ENCODE results near the gene BBS9. TPM values are rescaled to one million over a fixed set of nuclear protein-coding genes. Genes with fewer than 3 reads are reported as not detected.

Gene BBS9
- total RNA-seq, 1 donor from 2014 or later = 40.5 TPM

DNA sequence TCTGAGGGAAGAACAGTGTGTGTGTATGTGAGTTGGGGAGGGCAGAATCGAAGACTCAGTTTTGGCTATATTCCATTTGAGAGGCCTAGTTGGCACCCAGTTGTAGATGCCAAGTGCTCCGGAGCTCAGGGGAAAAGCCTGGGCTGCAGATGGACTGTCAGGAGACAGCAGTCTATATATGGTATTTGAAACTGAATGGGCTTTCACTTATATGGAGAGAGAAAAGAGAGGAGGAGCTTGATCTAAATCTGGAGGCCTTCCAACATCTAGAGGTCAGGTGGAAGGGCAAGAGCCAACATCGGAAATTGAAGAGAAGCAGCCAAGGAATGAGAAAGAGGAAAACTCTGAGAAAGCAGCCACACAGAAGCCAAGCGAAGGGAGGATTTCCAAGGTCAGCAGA lies 425.2 kb downstream of the BBS9 start:
- no peak for DNase-seq

DNA sequence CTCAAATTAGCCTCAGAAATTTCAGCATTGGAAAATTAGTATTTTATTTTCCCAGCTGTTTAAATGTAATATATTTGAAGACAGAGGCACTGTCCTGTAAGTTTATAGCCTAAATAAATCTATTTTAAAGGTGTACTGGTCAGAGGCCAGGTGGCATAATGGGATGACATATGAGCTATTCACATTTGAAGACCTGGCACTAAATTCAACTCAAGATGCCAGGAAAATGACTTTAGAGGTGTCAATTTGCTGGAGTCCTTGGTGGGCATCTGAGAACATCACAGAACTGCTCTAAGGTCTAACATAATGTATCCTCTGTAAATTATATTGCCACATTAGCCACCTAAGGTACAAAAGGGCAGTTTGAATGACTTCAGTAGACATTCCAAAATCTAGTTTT lies 427.1 kb downstream of the BBS9 start:
- no peak for DNase-seq

DNA sequence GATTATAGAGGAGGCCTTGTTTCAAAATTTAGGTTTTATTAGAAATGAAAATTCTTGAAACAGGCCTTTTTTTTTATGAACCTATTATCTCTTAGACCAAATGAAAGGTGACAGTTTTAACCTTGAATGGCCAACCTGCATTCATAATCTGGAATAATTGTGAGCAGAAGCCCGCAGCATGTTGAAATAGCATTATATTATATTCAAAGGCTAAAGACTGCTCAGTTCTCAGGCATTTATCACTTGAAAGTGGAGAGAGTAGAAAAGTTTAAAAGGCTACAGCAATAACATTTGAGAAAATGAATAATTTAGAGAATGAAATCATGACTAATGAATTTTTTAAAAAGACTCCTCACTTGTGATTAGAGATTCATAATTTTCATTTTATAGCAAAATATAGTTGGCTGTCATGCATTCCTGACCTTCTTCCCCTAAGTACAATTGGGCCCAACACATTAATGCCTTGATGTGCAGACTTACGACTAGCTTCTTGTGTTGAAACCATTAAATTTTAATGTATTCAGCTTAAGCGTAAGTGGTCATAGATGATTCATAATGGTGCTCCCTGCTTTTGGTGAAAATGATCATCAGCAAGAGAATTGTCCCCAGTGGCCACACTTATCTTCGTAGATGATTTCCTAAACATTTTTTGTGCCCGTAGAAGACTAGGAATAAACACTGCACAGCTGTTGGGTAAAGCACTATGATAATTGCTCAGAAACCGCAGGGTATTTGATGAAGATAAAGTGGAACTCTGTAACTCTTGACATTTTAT lies 429.4 kb downstream of the BBS9 start:
- no peak for DNase-seq

DNA sequence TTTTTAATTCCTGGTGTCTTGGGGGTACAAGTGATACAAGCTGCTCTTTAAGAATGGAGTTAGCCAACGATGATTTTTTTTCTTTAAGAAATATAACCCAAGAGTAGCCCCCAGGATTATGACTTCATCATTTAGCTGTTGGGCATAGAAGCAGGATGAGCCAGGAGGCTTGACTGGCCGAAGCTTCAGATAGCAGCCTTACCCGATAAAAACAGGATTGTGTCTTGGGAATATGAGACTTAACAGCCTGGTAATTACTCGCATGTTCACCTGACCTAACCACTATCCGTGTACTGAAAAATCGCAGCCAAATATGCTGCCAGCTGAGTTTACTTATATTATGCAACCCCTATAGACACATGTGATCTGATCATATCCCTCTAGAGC lies 430.0 kb downstream of the BBS9 start:
- DNase-seq = no peak

DNA sequence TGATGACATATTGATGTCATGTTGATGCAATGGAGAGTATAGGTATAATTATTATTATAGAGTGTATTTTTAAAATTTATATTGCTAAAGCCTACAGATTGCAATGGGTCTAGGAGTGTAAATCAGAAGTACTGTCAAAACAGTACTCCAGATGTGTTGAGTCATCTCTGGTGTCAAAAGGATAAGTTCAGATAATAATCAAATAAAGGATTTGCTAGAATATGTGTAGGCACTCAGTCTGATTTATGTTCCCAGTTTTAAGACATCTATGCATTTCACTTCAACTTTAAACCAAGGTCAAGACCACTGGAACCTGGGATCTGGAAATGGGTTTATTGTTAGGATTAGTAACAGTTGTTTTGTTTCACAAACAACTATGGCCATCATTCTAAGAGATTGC lies 433.6 kb downstream of the BBS9 start:
- no peak for DNase-seq

DNA sequence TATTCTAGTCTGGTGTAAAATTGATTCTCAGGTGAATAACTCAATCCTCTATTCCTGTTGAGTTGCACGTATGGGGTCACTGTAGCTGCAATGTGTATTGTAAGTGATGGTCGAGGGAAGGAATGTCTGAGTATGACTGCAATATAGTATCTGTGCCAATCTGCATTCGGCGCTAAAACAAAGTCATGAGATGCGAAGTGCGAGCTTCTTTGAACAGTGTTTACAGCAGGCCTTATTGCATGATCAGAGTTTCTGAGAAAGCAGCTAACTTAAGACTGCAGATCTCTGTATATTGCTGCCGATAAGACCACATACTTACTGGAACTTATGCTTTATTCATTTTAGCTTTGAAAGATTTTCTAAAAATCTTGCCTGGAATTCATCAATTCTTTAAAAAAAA lies 434.3 kb downstream of the BBS9 start:
- DNase-seq = no peak

DNA sequence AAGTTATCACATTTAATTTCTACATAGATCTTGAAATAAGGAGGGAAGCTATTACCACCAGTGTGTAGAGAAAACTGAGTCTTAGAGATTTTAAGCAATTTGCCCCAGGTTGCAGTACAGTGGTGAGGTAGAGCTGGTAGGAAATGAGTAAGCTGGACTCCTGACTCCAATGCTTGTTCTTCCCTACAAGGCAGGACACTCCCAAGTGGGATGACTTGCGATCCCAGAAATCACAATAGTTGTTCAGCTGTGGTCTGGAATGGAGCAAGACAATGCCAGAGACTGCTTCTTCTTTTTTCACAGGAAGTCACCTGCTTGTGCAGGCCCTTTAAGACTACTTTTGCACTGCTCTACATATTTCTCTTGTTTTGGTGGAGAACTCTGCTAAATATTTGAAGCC lies 448.8 kb downstream of the BBS9 start:
- no peak for DNase-seq

DNA sequence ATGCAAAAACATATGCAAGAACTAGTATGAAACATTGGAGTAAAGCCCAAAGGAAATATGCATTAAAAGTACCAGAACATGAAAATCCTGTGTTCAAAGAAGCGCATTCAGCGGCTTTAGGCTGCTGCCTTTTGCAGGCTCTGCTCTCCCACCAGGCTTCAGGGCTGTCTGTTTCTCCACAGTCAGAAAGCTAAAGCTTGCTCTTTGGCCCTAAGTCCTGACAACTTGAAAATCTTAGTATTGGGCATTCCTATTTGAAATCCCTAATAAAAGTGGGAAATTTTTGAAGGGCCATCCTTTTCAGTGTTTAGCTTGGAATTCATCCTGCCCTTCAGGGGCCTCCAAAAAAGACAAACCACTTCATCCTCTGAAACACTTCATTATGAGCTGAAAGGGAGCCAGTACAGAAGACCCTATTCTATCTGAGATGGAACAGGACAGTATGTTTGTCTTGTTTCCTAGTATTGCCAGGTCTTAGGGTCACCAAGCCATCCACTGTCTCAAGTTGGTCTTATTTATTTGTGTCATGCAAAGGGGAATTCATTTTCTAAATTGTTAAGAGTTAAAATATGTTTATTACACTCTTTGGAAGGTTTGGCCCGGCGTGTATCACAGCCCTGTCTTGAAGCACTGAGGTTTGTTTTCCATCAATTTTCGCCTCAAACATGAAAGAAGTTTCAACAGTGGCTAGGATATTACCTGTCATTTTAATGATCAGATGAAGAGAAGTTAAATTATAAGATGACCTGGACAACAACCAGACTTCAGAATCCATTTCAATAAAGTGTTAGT lies 449.7 kb downstream of the BBS9 start:
- no peak for DNase-seq

DNA sequence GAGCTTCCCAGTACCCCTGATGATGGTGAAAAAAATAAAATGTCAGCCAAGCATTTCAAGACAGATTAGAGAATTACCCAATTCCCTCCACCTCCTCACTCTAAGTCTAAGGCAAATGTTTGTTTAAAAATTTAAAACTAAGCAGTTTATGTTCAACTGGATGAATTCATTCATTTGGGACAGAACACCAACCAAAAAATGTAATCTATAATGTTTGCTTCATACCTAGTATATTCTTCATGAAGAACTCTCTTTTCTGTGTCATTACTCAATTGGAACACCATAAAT lies 450.3 kb downstream of the BBS9 start:
- DNase-seq = no peak

DNA sequence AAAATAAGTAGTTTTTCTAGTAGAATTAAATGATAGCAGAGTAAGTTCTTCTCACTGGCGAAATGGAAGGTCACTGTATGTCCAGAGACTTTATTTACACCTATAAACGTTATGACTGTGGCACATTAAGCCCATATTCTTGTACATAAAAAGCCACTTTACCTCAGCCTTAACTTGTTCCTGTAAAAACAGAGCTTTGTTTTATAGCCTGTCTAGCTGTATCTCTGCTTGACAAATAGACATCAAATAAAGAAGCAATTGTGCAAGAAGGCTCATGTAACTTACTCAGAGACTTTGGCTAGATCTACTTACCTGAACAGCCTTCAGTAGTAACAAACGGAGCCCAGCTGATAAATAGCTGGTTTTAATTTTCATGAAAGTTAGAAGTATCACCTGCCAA lies 451.9 kb downstream of the BBS9 start:
- no peak for DNase-seq

DNA sequence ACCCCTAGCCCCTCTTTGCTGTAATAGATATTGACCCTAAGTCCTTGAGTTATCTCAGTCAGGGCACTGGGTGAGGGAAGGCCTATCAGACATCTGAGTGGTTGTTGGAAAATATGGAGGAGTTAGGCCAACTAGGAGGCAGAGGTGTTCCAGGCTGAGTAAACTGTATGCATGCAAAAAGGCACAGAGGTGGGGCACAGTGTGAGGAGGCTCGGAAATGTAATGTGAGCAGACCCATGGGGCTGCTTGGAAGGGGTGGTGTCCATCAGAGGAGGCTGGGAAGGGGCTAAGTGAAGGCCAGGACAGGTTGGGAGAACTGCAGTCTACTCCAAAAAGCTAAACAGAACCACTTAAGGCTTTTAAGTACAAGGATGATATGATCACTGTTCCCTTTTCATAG lies 452.7 kb downstream of the BBS9 start:
- DNase-seq = no peak

DNA sequence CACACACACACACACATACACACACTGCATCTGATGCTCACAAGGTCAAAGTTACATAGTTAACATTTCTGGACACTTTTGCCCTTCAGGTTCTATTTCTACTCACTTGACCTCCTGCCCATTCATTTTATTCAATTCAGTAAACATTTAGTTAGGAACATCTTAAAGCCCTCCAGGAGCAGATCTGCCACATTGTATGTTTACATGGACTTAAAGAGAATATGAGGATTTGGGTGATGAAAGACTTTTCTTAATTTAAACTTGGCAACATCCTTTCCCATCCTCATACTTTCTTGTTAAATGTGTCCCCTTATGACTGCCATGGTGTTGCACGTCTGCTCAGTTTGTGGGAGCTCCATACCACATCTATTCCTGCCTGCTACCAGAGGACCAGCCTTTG lies 453.2 kb downstream of the BBS9 start:
- no peak for DNase-seq

DNA sequence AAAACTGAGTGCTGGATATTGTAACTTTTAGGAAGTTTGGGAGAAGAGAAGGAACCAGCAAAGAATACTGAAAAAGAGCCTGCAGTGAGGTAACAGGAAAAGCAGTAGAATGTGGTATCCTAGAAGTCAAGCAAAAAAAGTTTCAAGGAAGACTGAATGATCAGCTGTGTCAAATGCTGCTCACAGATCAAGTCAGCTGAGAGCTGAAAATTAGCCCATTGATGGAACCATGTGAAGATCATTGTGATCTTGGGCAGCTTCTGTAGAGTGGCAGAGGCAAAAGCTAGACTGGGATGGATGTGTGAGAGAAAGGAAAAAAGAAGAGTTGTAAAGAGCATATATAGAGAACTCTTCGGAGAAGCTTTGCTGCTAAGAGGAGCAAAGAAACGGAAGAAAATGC lies 460.5 kb downstream of the BBS9 start:
- no peak for DNase-seq

DNA sequence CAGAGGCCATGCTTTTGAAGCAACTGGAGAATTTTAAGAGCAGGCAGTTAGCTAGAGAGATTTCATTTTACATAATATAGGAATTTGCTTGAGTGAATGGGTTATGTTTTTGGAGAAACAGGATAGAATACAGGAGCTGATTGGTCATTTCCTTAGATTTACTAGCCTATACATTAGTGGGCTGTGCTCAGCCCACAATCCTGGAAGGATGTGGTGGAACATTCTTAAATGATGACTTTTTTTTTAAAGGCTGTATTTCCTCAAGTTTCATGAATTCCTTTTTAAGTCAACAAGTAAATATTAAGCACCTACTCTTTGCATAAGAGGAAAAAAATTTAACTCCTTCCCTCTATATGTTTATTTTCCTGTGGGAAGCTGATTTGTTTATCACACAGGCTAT lies 461.6 kb downstream of the BBS9 start:
- no peak for DNase-seq

DNA sequence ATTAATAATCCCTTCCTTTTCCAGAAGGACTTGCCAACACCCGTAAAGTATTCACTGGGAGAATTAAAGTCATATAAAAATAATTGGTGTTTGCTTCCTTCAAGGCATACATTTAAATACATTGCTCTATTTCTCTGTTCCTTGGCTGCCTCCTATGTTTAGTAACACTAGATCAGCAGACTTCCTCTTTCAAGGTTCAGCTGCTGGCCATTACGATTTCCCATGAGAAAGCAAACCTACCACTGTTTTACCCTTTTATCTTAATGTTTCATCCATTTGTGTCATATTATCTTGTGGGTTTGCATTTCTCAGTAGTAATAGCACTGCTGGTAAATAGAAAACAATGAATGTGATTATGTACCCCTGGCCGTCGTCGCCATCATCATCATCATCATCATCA lies 462.1 kb downstream of the BBS9 start:
- no peak for DNase-seq

DNA sequence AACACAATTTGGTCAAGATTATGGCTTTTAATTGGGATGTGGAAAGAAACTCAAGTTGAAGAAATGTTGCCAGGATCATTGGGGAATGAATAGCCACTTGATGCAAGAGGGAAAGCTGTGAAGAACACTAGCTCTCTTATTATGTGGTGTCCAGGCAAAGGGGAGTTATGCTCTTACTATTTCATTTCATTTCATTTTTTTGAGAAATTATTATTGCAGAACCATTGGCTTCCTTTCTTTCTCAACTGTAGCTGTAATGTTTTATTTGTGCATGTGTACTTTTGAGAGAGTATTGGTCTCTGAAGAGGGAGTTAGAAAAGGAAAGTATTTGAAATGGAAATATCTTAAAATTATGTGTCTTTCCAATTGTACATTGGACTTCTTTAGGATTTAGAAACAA lies 463.4 kb downstream of the BBS9 start:
- DNase-seq = no peak

DNA sequence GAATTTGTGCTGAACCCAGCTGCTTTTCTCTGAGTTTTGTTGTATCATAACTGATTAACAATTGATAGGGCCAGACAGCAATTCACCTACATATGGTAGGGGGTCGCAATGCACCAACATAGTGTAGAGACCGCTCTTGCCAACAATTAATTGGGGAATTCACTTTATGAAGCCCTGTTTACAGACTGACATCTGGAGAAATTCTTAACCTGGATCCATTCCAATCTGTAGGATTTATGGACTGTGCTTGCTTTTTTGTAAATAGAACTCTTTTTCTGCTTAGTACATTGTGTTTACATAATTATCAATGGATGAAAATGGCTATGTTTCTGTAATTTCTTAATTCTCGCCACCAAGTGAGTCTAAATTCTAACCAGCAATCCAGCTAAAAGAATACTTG lies 464.2 kb downstream of the BBS9 start:
- peak; percentile 54 for DNase-seq

DNA sequence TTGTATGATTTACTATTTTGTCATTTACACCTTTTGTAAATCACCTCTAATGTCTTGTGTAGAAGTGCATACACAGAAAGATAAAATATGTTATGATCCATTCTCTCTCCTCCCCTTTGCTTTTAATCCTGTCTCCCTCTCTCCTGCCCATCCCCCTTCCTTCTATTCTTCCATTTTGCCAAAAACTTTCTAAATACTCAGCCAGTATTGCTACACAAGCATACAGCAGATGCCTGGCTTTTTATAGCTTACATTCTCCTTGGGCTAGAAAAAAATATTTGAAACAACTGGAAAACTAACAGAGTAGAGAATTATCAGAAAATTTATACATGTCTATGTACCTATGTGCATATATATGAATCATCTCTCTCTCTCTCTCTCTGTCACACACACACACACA lies 467.3 kb downstream of the BBS9 start:
- DNase-seq = peak; percentile 18

DNA sequence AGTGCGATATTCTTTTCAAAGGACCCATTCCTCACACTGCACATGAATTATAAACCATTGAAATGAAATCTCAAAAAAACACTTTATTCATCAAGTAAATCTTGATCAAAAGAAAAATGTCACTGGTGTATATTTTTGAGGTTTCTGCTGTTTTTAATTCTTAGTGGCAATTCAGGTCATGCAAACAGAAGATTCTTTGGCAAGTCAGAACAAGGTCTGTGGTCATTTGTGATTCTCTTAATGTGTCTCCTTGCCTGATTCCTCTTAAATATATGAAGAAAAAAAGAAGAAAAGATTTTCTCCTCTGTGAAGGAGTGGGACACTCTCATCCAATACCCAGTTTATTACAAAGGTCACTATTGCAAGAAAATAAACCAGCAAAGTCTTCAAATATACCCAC lies 467.8 kb downstream of the BBS9 start:
- no peak for DNase-seq

DNA sequence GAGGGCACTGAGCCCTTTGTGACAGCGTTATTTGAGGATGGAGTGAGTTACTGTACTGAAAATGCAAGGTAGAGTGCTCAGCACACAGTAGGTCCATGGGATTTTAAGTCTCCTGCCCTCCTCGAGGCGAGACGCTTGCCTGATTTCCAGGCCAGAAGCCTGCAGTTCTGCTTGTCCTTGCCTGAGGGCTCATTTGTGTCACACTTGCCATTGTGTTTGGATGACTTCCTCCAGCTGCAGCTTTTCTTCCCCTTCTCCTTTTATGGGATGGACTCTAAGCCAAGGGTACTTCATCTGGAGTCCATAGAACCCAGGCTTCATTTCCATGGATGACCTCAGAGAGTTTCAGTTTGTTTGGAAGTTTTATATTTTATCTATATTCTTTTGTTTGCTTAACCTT lies 471.7 kb downstream of the BBS9 start:
- DNase-seq = no peak

DNA sequence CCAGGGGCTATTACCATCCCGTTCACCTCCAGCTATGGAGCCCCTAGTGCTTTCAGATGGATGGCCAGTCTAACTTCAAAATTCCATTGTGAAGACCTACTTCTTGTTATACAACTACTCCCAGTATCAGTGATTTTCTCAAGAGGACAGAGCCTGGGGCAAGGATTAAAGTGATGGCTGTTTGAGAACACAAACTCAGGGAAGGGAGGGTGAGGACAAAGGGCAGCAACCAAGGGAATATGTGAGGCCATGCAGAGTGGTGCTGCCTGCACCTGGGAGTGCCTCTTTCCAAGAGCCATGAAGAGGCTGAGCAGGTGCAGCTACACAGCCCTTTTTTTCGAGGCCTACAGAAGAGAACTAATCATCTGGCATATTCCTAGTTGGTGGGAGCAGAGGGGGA lies 472.5 kb downstream of the BBS9 start:
- DNase-seq = no peak

DNA sequence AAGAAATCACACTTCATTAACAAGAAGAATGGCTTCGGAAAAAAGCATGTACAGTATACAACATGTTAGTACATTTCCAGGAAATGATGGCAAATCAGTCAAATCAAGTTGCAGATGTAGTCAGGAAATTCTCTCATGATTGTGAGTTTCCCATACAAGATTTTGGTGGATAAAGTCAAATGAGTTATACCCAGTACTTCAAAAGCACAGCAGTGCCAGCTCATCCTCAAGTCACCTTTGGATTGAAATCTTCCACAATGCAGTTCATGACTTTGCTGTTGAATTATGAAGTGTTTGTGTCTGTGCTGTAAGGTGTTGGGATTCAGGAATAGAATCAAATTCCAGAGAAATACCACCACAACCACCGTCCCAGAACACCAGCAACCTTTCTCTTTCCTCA lies 474.7 kb downstream of the BBS9 start:
- DNase-seq = no peak

DNA sequence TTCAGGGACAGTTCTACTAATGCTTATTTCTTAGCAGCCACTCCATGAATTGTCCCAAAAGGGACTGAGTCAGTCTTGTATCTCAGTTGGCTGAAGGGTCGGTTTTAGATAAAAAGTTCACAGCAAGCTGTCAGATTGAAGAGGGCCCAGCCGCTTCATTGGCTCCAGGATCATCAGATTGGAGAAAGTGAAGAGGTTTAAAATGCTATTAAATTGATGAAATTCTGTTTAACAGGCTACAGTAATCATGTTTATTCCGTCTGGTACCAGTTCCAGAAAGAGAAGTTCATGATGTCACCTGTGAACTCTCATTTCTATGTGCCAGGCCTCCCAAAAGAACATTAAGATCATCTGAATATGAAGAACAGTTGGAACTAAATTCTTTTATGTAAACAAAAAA lies 481.6 kb downstream of the BBS9 start:
- no peak for DNase-seq

DNA sequence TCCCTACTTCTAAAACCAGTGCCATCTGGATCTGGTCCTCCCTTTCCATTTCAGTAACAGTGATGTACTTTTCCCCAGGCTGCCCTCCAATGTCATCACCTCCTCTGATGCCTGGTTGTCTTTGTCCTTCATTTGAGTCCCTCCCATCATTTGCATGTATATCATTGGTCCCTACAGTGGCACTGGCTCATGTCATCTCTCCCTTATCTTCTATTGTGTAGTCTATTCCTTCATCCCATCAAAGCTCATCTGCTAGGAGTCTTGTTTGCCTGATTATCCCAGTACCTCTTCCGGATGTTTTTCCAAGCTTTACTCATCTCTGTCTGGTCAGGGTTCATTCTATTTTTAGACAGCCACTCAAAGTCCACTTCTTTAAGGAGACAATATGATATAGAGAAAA lies 483.1 kb downstream of the BBS9 start:
- DNase-seq = no peak

Measured in skin of body (tissue), 2 donors.